ENCODE data around the gene UPK2.

UPK2 gene

DNA sequence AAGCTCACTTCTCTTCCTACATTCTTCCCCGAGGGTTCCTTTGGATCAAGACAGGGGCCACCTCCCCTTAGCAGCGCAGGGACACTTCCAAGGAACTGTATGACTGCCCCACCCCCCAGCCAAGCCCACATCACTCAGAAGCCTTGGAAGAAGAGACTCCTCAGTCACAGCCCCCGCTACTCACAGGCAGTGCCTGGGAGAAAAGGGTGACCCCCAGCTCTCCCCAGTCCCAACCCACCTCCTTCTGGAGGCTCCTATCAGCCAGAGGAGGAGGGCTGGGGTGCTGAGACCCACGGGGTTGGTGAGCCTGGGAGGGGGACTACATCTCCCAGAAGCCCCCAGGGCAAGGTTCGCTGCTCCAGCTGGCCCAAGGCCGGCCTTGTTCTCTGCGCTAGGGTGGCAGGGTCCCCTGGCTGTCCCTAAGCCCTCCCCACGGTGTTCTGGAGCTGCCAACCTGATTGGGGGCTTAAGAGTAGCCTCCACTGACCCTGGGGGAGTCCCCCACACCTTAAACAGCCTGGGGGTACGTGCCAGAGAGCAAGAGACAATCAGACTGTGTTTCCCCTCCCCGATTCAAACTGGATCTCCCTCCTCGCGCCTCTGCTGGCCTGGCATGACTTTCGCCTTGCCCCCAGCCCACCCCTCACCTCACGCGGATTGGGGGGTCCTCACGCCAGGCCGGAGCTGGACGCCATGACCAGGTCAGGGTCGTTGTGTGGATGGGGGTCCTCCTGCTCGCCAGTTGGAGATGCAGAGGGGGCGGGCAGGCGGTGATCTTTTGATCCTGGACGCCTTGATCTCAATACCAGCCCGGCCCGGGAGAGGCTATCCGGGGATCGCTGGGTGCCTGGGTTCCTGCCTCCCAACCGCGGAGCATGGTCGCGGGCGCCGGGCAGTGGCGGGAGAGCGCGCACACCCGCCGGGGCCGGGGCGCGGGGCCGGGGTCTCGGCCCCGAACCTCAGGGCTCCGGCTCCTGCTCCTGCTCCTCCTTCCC is 31.2 kb upstream of the UPK2 start (continued):
- TF ChIP-seq ZNF335 (tag by site-specific recombination; conservative IDR thresholded peaks at IDR 0.05) = peak; percentile 97
- no peak for TF ChIP-seq ZNF214 (tag by site-specific recombination; IDR thresholded peaks at IDR 0.05; ENCODE audit: borderline replicate concordance)
- no peak for TF ChIP-seq ZNF423 (tag by site-specific recombination; IDR thresholded peaks at IDR 0.05)
- no peak for TF ChIP-seq ZFP37 (tag by site-specific recombination; IDR thresholded peaks at IDR 0.05)
- peak; percentile 62 for TF ChIP-seq SP3 (tag by site-specific recombination; IDR thresholded peaks at IDR 0.05)
- TF ChIP-seq ZNF239 (tag by site-specific recombination; IDR thresholded peaks at IDR 0.05) = no peak
- no peak for TF ChIP-seq ZNF169 (tag by site-specific recombination; IDR thresholded peaks at IDR 0.05)
- TF ChIP-seq ZNF394 (tag by site-specific recombination; IDR thresholded peaks at IDR 0.05; ENCODE audit: borderline replicate concordance) = no peak
- no peak for TF ChIP-seq MZF1 (tag by site-specific recombination; IDR thresholded peaks at IDR 0.05; ENCODE audit: borderline replicate concordance)
- TF ChIP-seq ZFP41 (tag by site-specific recombination; IDR thresholded peaks at IDR 0.05; ENCODE audit: borderline replicate concordance) = no peak
- no peak for TF ChIP-seq ZNF19 (tag by site-specific recombination; IDR thresholded peaks at IDR 0.05; ENCODE audit: low read depth)
- TF ChIP-seq, protein P1, sequence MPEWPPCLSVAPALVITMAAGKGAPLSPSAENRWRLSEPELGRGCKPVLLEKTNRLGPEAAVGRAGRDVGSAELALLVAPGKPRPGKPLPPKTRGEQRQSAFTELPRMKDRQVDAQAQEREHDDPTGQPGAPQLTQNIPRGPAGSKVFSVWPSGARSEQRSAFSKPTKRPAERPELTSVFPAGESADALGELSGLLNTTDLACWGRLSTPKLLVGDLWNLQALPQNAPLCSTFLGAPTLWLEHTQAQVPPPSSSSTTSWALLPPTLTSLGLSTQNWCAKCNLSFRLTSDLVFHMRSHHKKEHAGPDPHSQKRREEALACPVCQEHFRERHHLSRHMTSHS (tag by site-specific recombination; IDR thresholded peaks at IDR 0.05) = no peak
- no peak for TF ChIP-seq ZNF16 (tag by site-specific recombination; IDR thresholded peaks at IDR 0.05; ENCODE audit: low read depth)
- TF ChIP-seq ZNF837 (tag by site-specific recombination; IDR thresholded peaks at IDR 0.05) = no peak
- TF ChIP-seq ZNF670 (tag by site-specific recombination; IDR thresholded peaks at IDR 0.05; ENCODE audit: low read depth) = no peak
- no peak for TF ChIP-seq ZNF791 (tag by site-specific recombination; IDR thresholded peaks at IDR 0.05)
- TF ChIP-seq, protein P2, sequence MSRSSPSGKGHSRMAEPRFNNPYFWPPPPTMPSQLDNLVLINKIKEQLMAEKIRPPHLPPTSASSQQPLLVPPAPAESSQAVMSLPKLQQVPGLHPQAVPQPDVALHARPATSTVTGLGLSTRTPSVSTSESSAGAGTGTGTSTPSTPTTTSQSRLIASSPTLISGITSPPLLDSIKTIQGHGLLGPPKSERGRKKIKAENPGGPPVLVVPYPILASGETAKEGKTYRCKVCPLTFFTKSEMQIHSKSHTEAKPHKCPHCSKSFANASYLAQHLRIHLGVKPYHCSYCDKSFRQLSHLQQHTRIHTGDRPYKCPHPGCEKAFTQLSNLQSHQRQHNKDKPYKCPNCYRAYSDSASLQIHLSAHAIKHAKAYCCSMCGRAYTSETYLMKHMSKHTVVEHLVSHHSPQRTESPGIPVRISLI (tag by site-specific recombination; IDR thresholded peaks at IDR 0.05) = no peak
- TF ChIP-seq ELK4 (IDR thresholded peaks at IDR 0.05; ENCODE audit: borderline replicate concordance, low read depth, low read length) = no peak
- no peak for TF ChIP-seq REST (tag by site-specific recombination; IDR thresholded peaks at IDR 0.05)
- TF ChIP-seq GLI2 (tag by site-specific recombination; IDR thresholded peaks at IDR 0.05; ENCODE audit: borderline replicate concordance, low read depth) = no peak
- TF ChIP-seq ZNF677 (tag by site-specific recombination; IDR thresholded peaks at IDR 0.05) = no peak
- no peak for TF ChIP-seq ZNF132 (tag by site-specific recombination; IDR thresholded peaks at IDR 0.05; ENCODE audit: borderline replicate concordance)
- TF ChIP-seq SCRT2 (tag by site-specific recombination; IDR thresholded peaks at IDR 0.05) = no peak
- peak; percentile 67; the same call in 1 of the 2 replicates for TF ChIP-seq TCF7L2 (IDR thresholded peaks at IDR 0.05; ENCODE audit: borderline replicate concordance, low read depth, low read length)
- no peak for TF ChIP-seq ZNF776 (tag by site-specific recombination; IDR thresholded peaks at IDR 0.05; ENCODE audit: borderline replicate concordance)
- TF ChIP-seq, protein P3, sequence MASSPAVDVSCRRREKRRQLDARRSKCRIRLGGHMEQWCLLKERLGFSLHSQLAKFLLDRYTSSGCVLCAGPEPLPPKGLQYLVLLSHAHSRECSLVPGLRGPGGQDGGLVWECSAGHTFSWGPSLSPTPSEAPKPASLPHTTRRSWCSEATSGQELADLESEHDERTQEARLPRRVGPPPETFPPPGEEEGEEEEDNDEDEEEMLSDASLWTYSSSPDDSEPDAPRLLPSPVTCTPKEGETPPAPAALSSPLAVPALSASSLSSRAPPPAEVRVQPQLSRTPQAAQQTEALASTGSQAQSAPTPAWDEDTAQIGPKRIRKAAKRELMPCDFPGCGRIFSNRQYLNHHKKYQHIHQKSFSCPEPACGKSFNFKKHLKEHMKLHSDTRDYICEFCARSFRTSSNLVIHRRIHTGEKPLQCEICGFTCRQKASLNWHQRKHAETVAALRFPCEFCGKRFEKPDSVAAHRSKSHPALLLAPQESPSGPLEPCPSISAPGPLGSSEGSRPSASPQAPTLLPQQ (tag by site-specific recombination; IDR thresholded peaks at IDR 0.05) = no peak
- no peak for TF ChIP-seq ZNF843 (tag by site-specific recombination; IDR thresholded peaks at IDR 0.05)
- no peak for TF ChIP-seq ZNF544 (tag by site-specific recombination; IDR thresholded peaks at IDR 0.05)
- no peak for TF ChIP-seq ZNF350 (tag by site-specific recombination; IDR thresholded peaks at IDR 0.05)

Measured in HEK293 (cell line).